Esophagus squamous epithelium (tissue), 4 donors: ENCODE data around the gene CCDC88C.

Source experiments
- CTCF ChIP-seq, 6 experiments: fragments of 450-650 bp in 4 of 6; fragments of 200-600 bp in 2 of 6; sonication (generic) in 2 of 6; IDR thresholded peaks; one replicate each; pipeline ENCODE4 v1.5.1; 2016 to 2019; ENCODE audit warnings: antibody characterized with exemption in 6 of 6, mild to moderate bottlenecking in 4 of 6, moderate library complexity in 4 of 6
- POLR2A ChIP-seq, 4 donors: fragments of 450-650 bp; IDR thresholded peaks; one replicate each; pipeline ENCODE4 v1.6.1; 2017; ENCODE audit warnings: antibody characterized with exemption in 4 of 4, mild to moderate bottlenecking in 4 of 4, moderate library complexity in 3 of 4

- no peak for TF ChIP-seq CTCF (IDR thresholded peaks at IDR 0.05)
- TF ChIP-seq POLR2A (IDR thresholded peaks at IDR 0.05), result no peak
These were observed 158.7 kb downstream of the CCDC88C start for GRCh38 chr14:91258876-91259275.
